HFF-Myc (cell line): ENCODE results near the gene C16orf92.

ENCODE experiments used
- DNase-seq: peaks from one replicate; pipeline ENCODE4 v3.0.0-alpha.2; 2011; ENCODE audit warnings: low read depth; ENCODE audit errors: extremely low read depth
- H3K4me3 ChIP-seq: replicated peaks from 2 replicates; pipeline ENCODE4 v1.5.1; 2011; ENCODE audit warnings: low read depth, mild to moderate bottlenecking, control low read depth, low read length
- CTCF ChIP-seq: IDR thresholded peaks from 2 replicates; pipeline ENCODE4 v1.5.1; 2012; ENCODE audit warnings: mild to moderate bottlenecking, low read depth, low read length, control low read depth; ENCODE audit errors: missing control alignments

C16orf92 gene

DNA sequence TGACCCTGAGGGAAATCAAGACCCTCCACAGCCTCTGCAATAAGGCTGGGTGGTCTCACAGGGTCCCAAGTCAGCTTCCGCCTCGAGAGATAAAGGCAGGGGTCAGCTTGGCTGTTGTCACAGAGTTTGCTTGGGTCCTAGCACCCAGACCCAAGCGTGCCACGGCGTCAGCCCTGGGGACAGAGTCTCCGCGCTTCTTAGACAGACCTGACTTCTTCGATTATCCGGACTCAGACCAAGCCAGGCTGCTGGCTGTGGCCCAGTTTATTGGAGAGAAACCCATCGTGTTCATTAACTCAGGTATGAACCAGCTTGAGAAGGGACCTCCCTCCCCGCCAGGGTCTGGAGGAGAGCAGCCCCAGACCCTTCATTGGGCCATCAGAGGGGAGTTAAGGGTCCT lies 588 bp downstream of the C16orf92 start:
- no peak for TF ChIP-seq CTCF
- H3K4me3 ChIP-seq, result no peak overlapping the region
- no peak for DNase-seq

GRCh38 chr16:30024451-30024850 lies 1.5 kb downstream of the C16orf92 start:
- H3K4me3 ChIP-seq, result no peak overlapping the region
- DNase-seq, result no peak
- TF ChIP-seq CTCF, result no peak

GRCh38 chr16:30025156-30025555 lies 2.2 kb downstream of the C16orf92 start:
- no peak for TF ChIP-seq CTCF
- H3K4me3 ChIP-seq, result no peak overlapping the region
- no peak for DNase-seq

GRCh38 chr16:30025574-30025973 lies 2.6 kb downstream of the C16orf92 start:
- no peak for DNase-seq
- no peak overlapping the region for H3K4me3 ChIP-seq
- no peak for TF ChIP-seq CTCF

DNA sequence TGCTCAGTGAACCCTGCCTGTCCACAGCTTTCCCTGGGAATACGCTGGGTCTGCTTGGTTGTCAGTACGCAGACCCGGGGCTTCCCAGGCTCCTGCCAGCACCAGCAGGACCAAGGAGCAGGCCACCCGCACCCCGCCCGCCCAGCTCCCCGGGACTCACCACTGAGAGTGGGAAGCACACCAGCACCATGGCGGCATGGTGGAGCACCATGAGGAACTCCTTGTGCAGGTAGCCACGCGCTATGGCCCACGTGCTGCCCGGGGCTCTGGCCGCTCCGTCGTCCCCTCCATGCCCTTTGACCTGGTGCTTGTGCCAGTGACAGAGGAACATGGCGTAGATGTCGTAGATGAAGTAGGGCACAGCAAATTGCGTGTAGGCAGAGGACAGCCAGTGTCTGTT lies 3.5 kb downstream of the C16orf92 start:
- no peak for TF ChIP-seq CTCF
- H3K4me3 ChIP-seq, result no peak overlapping the region
- DNase-seq, result no peak

GRCh38 chr16:30027588-30028437 lies 4.8 kb downstream of the C16orf92 start:
- H3K4me3 ChIP-seq, result no peak overlapping the region
- no peak for TF ChIP-seq CTCF
- DNase-seq, result no peak

- H3K4me3 ChIP-seq, result no peak overlapping the region
- no peak for TF ChIP-seq CTCF
- no peak for DNase-seq
Measured at GRCh38 chr16:30028438-30029076, 5.6 kb downstream of the C16orf92 start.
